GM12892 (cell line): ENCODE measurements around the gene TAOK1.

Source experiments
- POLR2A ChIP-seq: IDR thresholded peaks from 2 replicates; pipeline ENCODE4 v1.6.1; 2011; ENCODE audit warnings: low read depth, low read length, control low read depth
- TAF1 ChIP-seq: IDR thresholded peaks from 2 replicates; pipeline ENCODE4 v1.6.1; 2011; ENCODE audit warnings: low read depth, mild to moderate bottlenecking, control low read depth, low read length, borderline replicate concordance

GRCh38 chr17:29585080-29585751 lies 195.1 kb downstream of the TAOK1 start:
- no peak for TF ChIP-seq POLR2A
- no peak for TF ChIP-seq TAF1
